Cardiac muscle cell (in vitro differentiated cells and primary cell): ENCODE results near the gene NRBP1. TPM values are rescaled to one million over a fixed set of nuclear protein-coding genes. Genes with fewer than 3 reads are reported as not detected.

Experiments
- DNase-seq, 2 donors: peaks; one replicate each; pipeline versions ENCODE4 v3.0.0 to v3.0.0-alpha.2; 2010 to 2017; ENCODE audit warnings: low read depth in 1 of 2, low spot score in 1 of 2
- H3K27ac ChIP-seq: fragments of 200-600 bp; sonication (generic); 2 replicates; pipeline ENCODE4 v1.5.1; 2016
- H3K27me3 ChIP-seq: fragments of 200-600 bp; sonication (generic); 2 replicates; pipeline ENCODE4 v1.6.0; 2016; ENCODE audit warnings: control low read depth
- H3K36me3 ChIP-seq: fragments of 200-600 bp; sonication (generic); 2 replicates; pipeline ENCODE4 v1.5.1; 2016; ENCODE audit warnings: control low read depth
- H3K4me1 ChIP-seq: fragments of 200-600 bp; sonication (generic); 2 replicates; pipeline ENCODE4 v1.8.1; 2017; ENCODE audit warnings: low read depth, mild to moderate bottlenecking, mixed run types
- H3K4me3 ChIP-seq: fragments of 200-600 bp; sonication (generic); 2 replicates; pipeline ENCODE4 v1.5.1; 2016; ENCODE audit warnings: mild to moderate bottlenecking
- H3K9me3 ChIP-seq: fragments of 200-600 bp; sonication (generic); 2 replicates; pipeline ENCODE4 v1.5.1; 2017; ENCODE audit warnings: low read depth, mild to moderate bottlenecking, control low read depth
- CTCF ChIP-seq: IDR thresholded peaks from 2 replicates; pipeline ENCODE4 v1.5.1; 2012; ENCODE audit warnings: low read depth, mild to moderate bottlenecking, low read length
- polyA plus RNA-seq: library from polyadenylated mRNA; unstranded; fragments of >200 nt; fragmentation: Nextera tagmentation; extraction: Ambion mirVana; gene quantifications from 2 replicates; pipeline ENCODE4 v1.2.1, GENCODE V29; 2016
- total RNA-seq: library from RNA; depleted of rRNA; stranded (reverse); fragments of >200 nt; gene quantifications from 2 replicates; pipeline ENCODE4 v1.2.3, GENCODE V29; 2016

The NRBP1 gene
- 82.1 and 122 TPM in 2 replicates for total RNA-seq
- polyA plus RNA-seq: 147 and 185 TPM in 2 replicates

- Histone ChIP-seq H3K4me1 (peaks cover 12% of the 10 kb centered on the region), H3K4me3 (peak within 1 kb of the TSS; percentile 88), H3K27me3 (no peaks in the 10 kb centered on the region), H3K36me3 (peaks cover 3% of the 10 kb centered on the region), H3K27ac (peak within 1 kb of the TSS; percentile 98), H3K9me3 (no peaks in the 10 kb centered on the region)
- TF ChIP-seq CTCF: no peak
- peak; percentile 90 to 97 for DNase-seq
Measured at GRCh38 chr2:27428213-27428977, at the start of gene NRBP1. Gene NRBP1 (plus strand): TSS chr2:27428631. CDS start chr2:27433274, 4,643 bp downstream.

GRCh38 chr2:27378809-27379290 lies 49.6 kb upstream of the NRBP1 start:
- H3K27me3 ChIP-seq: no peaks in the 10 kb centered on the region
- peaks cover 43% of the 10 kb centered on the region for H3K36me3 ChIP-seq

GRCh38 chr2:27379383-27379835 lies 49.0 kb upstream of the NRBP1 start:
- no peak for DNase-seq
- Histone ChIP-seq H3K4me1 (peaks cover 7% of the 10 kb centered on the region), H3K27ac (peak overlapping the region; percentile 96), H3K9me3 (no peaks in the 10 kb centered on the region), H3K27me3 (no peaks in the 10 kb centered on the region), H3K4me3 (peak overlapping the region; percentile 62), H3K36me3 (peaks cover 42% of the 10 kb centered on the region)
- no peak for TF ChIP-seq CTCF

More at GRCh38 chr2:27378809-27379290, 49.6 kb upstream of the NRBP1 start:
- TF ChIP-seq CTCF: no peak
- peak overlapping the region; percentile 62 for H3K4me3 ChIP-seq
- H3K27ac ChIP-seq: peak overlapping the region; percentile 96
- H3K9me3 ChIP-seq: no peaks in the 10 kb centered on the region
- DNase-seq: no peak
- H3K4me1 ChIP-seq: peaks cover 7% of the 10 kb centered on the region

- no peak for TF ChIP-seq CTCF
- Histone ChIP-seq H3K4me1 (peaks cover 7% of the 10 kb centered on the region), H3K36me3 (peaks cover 43% of the 10 kb centered on the region), H3K4me3 (peak overlapping the region; percentile 62), H3K9me3 (no peaks in the 10 kb centered on the region), H3K27ac (peak overlapping the region; percentile 96), H3K27me3 (no peaks in the 10 kb centered on the region)
- DNase-seq: peak in 1 of 2 donors; percentile 33
Measured at GRCh38 chr2:27379836-27380625, 48.4 kb upstream of the NRBP1 start.

GRCh38 chr2:27380626-27381545 lies 47.5 kb upstream of the NRBP1 start, which contains the start of gene ZNF513:
Gene ZNF513 (minus strand): TSS chr2:27380734. CDS start chr2:27380526, 208 bp downstream.
- peak; percentile 98 for DNase-seq
- H3K4me1 ChIP-seq: peaks cover 7% of the 10 kb centered on the region
- H3K9me3 ChIP-seq: no peaks in the 10 kb centered on the region
- peak within 1 kb of the TSS; percentile 96 for H3K27ac ChIP-seq
- no peak for TF ChIP-seq CTCF
- peaks cover 42% of the 10 kb centered on the region for H3K36me3 ChIP-seq
- H3K27me3 ChIP-seq: no peaks in the 10 kb centered on the region
- H3K4me3 ChIP-seq: peak within 1 kb of the TSS; percentile 62
